HG03460 (cell line): Measurements from ENCODE around the gene ATG9A.

Experiments used
- ATAC-seq: cut with Tn5 transposase; IDR thresholded peaks from one replicate; pipeline ENCODE4 v1.9.1; 2021; ENCODE audit not compliant: unreplicated experiment

ATG9A gene

GRCh38 chr2:219221957-219222518, 7.4 kb downstream of the ATG9A start:
- no peak for ATAC-seq

- ATAC-seq = no peak
Observed at GRCh38 chr2:219220652-219221402, 8.6 kb downstream of the ATG9A start.

GRCh38 chr2:219219784-219220532, 9.5 kb downstream of the ATG9A start:
- no peak for ATAC-seq

GRCh38 chr2:219218732-219219701, 10.4 kb downstream of the ATG9A start, which contains the start of gene ABCB6:
TSS of gene ABCB6 (minus strand) at chr2:219218958. CDS start at chr2:219218673, 285 bp downstream.
- ATAC-seq = peak; percentile 85

GRCh38 chr2:219218217-219218731, 11.2 kb downstream of the ATG9A start:
- peak; percentile 26 for ATAC-seq

GRCh38 chr2:219216535-219216915, 12.9 kb downstream of the ATG9A start:
- ATAC-seq = no peak

- ATAC-seq = no peak
Observed at GRCh38 chr2:219215871-219216534, 13.4 kb downstream of the ATG9A start.

GRCh38 chr2:219214786-219215185, 14.7 kb downstream of the ATG9A start:
- no peak for ATAC-seq

GRCh38 chr2:219214141-219214540, 15.3 kb downstream of the ATG9A start:
- ATAC-seq = no peak

GRCh38 chr2:219213486-219214071, 15.9 kb downstream of the ATG9A start:
- no peak for ATAC-seq

- no peak for ATAC-seq
Observed at GRCh38 chr2:219213026-219213415, 16.4 kb downstream of the ATG9A start.

- no peak for ATAC-seq
Observed at GRCh38 chr2:219210886-219211362, 18.5 kb downstream of the ATG9A start.

- ATAC-seq = no peak
Observed at GRCh38 chr2:219210196-219210885, 19.1 kb downstream of the ATG9A start.

- no peak for ATAC-seq
Observed at GRCh38 chr2:219209236-219210195, 19.9 kb downstream of the ATG9A start.

- no peak for ATAC-seq
Observed at GRCh38 chr2:219207884-219208740, 21.3 kb downstream of the ATG9A start.

- ATAC-seq = no peak
Observed at GRCh38 chr2:219207134-219207883, 22.1 kb downstream of the ATG9A start.
